K562 (cell line): Measurements from ENCODE around the gene HVCN1. TPM values are rescaled to one million over a fixed set of nuclear protein-coding genes. Genes with fewer than 3 reads are reported as not detected.
A peak's percentile ranks its signal among the peaks of the same experiment; 100 is the strongest.

Experiments
- ATAC-seq: fragments of 200-7000 bp; cut with Tn5 transposase; 3 replicates; pipeline ENCODE4 v1.9.1; 2020; ENCODE audit warnings: moderate library complexity
- BruUV-seq: library from RNA; stranded (reverse); fragments of 400-500 nt; replicated peaks from 2 replicates; lab custom pipeline; 2021; lab: Mats Ljungman, UMichigan
- CTCF ChIA-PET: fragments of 300-600 bp; formaldehyde crosslinking; extraction: SDS; loops from one replicate; lab custom pipeline; 2021; ENCODE audit warnings: low intra/inter-chr PET ratio; lab: Yijun Ruan, JAX
- POLR2A ChIA-PET: fragments of 300-600, 350-650 bp; sonication (Branson Sonifier 250); formaldehyde crosslinking; extraction: SDS; loops from one replicate; lab custom pipeline; 2021; ENCODE audit warnings: antibody characterized with exemption, inconsistent platforms; lab: Yijun Ruan, JAX
- DNase-seq, 4 experiments: peaks; one replicate each; pipeline versions ENCODE4 v3.0.0 to v3.0.0-alpha.2; 2011 to 2018; ENCODE audit warnings: low spot score in 3 of 4, mixed read lengths in 3 of 4; ENCODE audit errors: extremely low read depth in 1 of 4
- FAIRE-seq: peaks from 2 replicates; lab custom pipeline; 2011; peaks lifted over from hg19 to GRCh38; lab: Jason Lieb, UNC
- H2AFZ ChIP-seq: 2 replicates; pipeline ENCODE4 v1.6.0; 2011; ENCODE audit warnings: low read depth, low read length, control low read depth, inconsistent platforms
- H3K27ac ChIP-seq: fragments of 200-600 bp; 3 replicates; pipeline ENCODE4 v1.8.0; 2011; ENCODE audit warnings: low read depth, mild to moderate bottlenecking, control low read depth, inconsistent platforms, low read length, moderate library complexity, mixed read lengths; ENCODE audit errors: extremely low read depth
- H3K27me3 ChIP-seq, 2 experiments: fragments of 300-600 bp in 1 of 2; 2 replicates in 1 of 2; 3 replicates in 1 of 2; pipeline versions ENCODE4 v1.6.0 to v1.8.0; 2011; ENCODE audit warnings: inconsistent platforms in 2 of 2, low read length in 2 of 2, mild to moderate bottlenecking in 1 of 2, mixed read lengths in 1 of 2, moderate library complexity in 1 of 2; ENCODE audit not compliant: control insufficient read depth in 2 of 2, insufficient read depth in 2 of 2
- H3K36me3 ChIP-seq: fragments of 300-600 bp; 3 replicates; pipeline ENCODE4 v1.8.0; 2011; ENCODE audit warnings: mild to moderate bottlenecking, low read length, inconsistent platforms; ENCODE audit not compliant: control insufficient read depth, insufficient read depth
- H3K4me1 ChIP-seq, 2 experiments: fragments of 200-600 bp in 1 of 2; replicated peaks in 1 of 2; 2 replicates in 1 of 2; 3 replicates in 1 of 2; pipeline versions ENCODE4 v1.5.1 to v1.8.0; 2011; ENCODE audit warnings: inconsistent platforms in 2 of 2, low read length in 2 of 2, mild to moderate bottlenecking in 1 of 2, mixed read lengths in 1 of 2, moderate library complexity in 1 of 2; ENCODE audit not compliant: control insufficient read depth in 2 of 2, insufficient read depth in 2 of 2
- H3K4me2 ChIP-seq: 2 replicates; pipeline ENCODE4 v1.6.1; 2011; ENCODE audit warnings: low read length, control low read depth, inconsistent platforms, mixed read lengths; ENCODE audit not compliant: insufficient read depth
- H3K4me3 ChIP-seq: fragments of 200-600 bp; sonication (generic), shearing (Covaris generic); 2 replicates; pipeline ENCODE4 v1.5.1; 2016; ENCODE audit warnings: control low read depth, inconsistent platforms
- H3K79me2 ChIP-seq: fragments of 200-600 bp; 3 replicates; pipeline ENCODE4 v1.8.0; 2011; ENCODE audit warnings: low read length, inconsistent platforms; ENCODE audit not compliant: control insufficient read depth, insufficient read depth
- H3K9ac ChIP-seq, 2 experiments: 2 replicates each; pipeline versions ENCODE4 v1.6.0 to v1.6.1; 2011; ENCODE audit warnings: low read depth in 2 of 2, low read length in 2 of 2, control low read depth in 1 of 2, inconsistent platforms in 1 of 2, mild to moderate bottlenecking in 1 of 2, mixed read lengths in 1 of 2; ENCODE audit not compliant: insufficient read depth in 1 of 2
- H3K9me1 ChIP-seq: one replicate; pipeline ENCODE4 v1.6.0; 2011; ENCODE audit warnings: inconsistent platforms, mild to moderate bottlenecking, low read length, moderate library complexity; ENCODE audit not compliant: control insufficient read depth, insufficient read depth
- H3K9me3 ChIP-seq: replicated peaks from 2 replicates; pipeline ENCODE4 v1.5.1; 2011; ENCODE audit warnings: low read depth, low read length, inconsistent platforms; ENCODE audit not compliant: control insufficient read depth, insufficient read depth
- H4K20me1 ChIP-seq: replicated peaks from 2 replicates; pipeline ENCODE4 v1.6.1; 2011; ENCODE audit warnings: low read length, inconsistent platforms, mixed read lengths; ENCODE audit not compliant: control insufficient read depth, insufficient read depth
- MAX ChIP-seq: sonication (generic); formaldehyde crosslinking; IDR thresholded peaks from 2 replicates; pipeline ENCODE4 v1.9.0; 2022; ENCODE audit warnings: mild to moderate bottlenecking, missing genetic modification reagents
- RAD21 ChIP-seq, 2 experiments: fragments of 250-450 bp in 1 of 2; fragments of 450-650 bp in 1 of 2; sonication (Bioruptor Pico) in 1 of 2; formaldehyde crosslinking in 1 of 2; IDR thresholded peaks in 1 of 2; conservative IDR thresholded peaks in 1 of 2; 2 replicates each; pipeline versions ENCODE4 v1.4.0 to v1.8.0; 2020 to 2022; ENCODE audit warnings: mild to moderate bottlenecking in 2 of 2, moderate library complexity in 1 of 2
- WGBS: fragments of 100-300 bp; shearing (Covaris generic); methylation state at CpG from one replicate; pipeline ENCODE4 v1.1.6; 2016; ENCODE audit warnings: low coverage, mixed read lengths; ENCODE audit not compliant: insufficient coverage; ENCODE audit errors: missing lambda C conversion rate; 5-methylcytosine and 5-hydroxymethylcytosine counted together
- in situ Hi-C: fragments of 300-500 bp; cut with MboI; formaldehyde crosslinking; loops from 4 replicates; pipeline ENCODE4 v1.15.0; 2018; ENCODE audit warnings: inconsistent platforms, mixed read lengths
- intact Hi-C: fragments of 100-400 bp; cut with micrococcal nuclease; formaldehyde crosslinking; loops from 2 replicates; pipeline ENCODE4 v1.14.2; 2022
- polyA plus RNA-seq, 8 experiments: library from polyadenylated mRNA; depleted of rRNA in 4 of 8; stranded (reverse) in 5 of 8; unstranded in 3 of 8; fragments of >200 nt; fragmentation: Nextera tagmentation in 2 of 8; fragmentation: Illumina TruSeq in 1 of 8; extraction: Ambion mirVana in 2 of 8; extraction: Trizol in 1 of 8; gene quantifications; 2 replicates each; pipeline versions ENCODE4 v1.2.1 to v1.2.3, GENCODE V29; 2011 to 2014; ENCODE audit warnings: inconsistent platforms in 1 of 8, missing spikeins in 1 of 8
- total RNA-seq, 7 experiments: library from RNA; depleted of rRNA in 6 of 7; stranded (reverse); fragments of >200 nt in 6 of 7; fragmentation: Illumina TruSeq in 2 of 7; extraction: Trizol in 2 of 7; gene quantifications; 2 replicates each; pipeline versions ENCODE4 v1.2.1 to v1.2.3, GENCODE V29; 2011 to 2021; ENCODE audit warnings: low replicate concordance in 1 of 7
- TF ChIP-seq, protein P1 (sequence below), 3 experiments: IDR thresholded peaks in 2 of 3; conservative IDR thresholded peaks in 1 of 3; 2 replicates each; pipeline ENCODE4 v1.5.1; 2011 to 2012; ENCODE audit warnings: low read length in 3 of 3, mild to moderate bottlenecking in 3 of 3, control low read depth in 2 of 3, improper control_type of control experiment in 1 of 3, inconsistent platforms in 1 of 3, low read depth in 1 of 3, mixed read lengths in 1 of 3, moderate library complexity in 1 of 3; ENCODE audit not compliant: insufficient read depth in 2 of 3
- TF ChIP-seq, protein P2 (sequence below), 2 experiments: fragments of 450-650 bp; formaldehyde crosslinking in 1 of 2; IDR thresholded peaks; 2 replicates each; pipeline versions ENCODE4 v1.4.0 to v1.6.1; 2014 to 2020; ENCODE audit warnings: mild to moderate bottlenecking in 2 of 2, borderline replicate concordance in 1 of 2, low read depth in 1 of 2

Gene HVCN1
- total and polyA plus RNA-seq, 9 of the 15 experiments (the other 6 are each of a cell fraction or from before 2014, with no cell fraction given), result 0.21 to 1.4 (median 0.74) TPM

DNA sequence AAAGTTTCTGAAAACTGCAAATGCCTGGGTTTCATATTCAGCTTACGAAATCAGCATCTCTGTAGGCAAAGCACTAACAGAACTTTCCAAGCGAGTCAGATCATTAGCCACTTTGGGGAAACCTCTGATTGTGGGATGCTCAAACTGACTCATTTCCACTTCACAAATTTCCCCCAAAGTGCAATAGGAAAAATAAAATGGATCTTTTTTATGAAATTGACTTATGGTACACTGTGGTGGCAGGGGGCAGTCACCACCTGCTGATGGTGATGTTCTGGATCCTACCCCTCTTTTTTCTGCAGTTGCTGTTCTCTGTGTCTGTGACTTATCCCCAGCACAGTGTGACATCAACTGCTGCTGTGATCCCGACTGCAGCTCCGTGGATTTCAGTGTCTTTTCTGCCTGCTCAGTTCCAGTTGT is 69.4 kb downstream of the HVCN1 start:
- no peaks in the 10 kb centered on the region for H3K9me1 ChIP-seq
- in situ Hi-C loops (loop anchor here (10.0 kb wide), 1 partner anchor 205 kb away; no protein-coding TSS in a partner anchor), intact Hi-C loops (loop anchor here (5.0 kb wide), 2 partner anchors 78 to 208 kb away; no protein-coding TSS in a partner anchor)
- H3K36me3 ChIP-seq, result no peaks in the 10 kb centered on the region; the same call in 2 of the 3 replicates
- no peak overlapping the region for H3K4me3 ChIP-seq
- no TSS peak for BruUV-seq
- no peaks in the 10 kb centered on the region for H3K9me3 ChIP-seq
- H4K20me1 ChIP-seq, result no peaks in the 10 kb centered on the region
- FAIRE-seq (peak; percentile 6), DNase-seq (no peak), ATAC-seq (peak; percentile 58; the same call in 1 of the 3 replicates)
- no peak overlapping the region for H3K4me2 ChIP-seq
- no peaks in the 10 kb centered on the region for H3K79me2 ChIP-seq
- no peak overlapping the region for H3K9ac ChIP-seq
- ChIA-PET CTCF (interaction anchor here (0.6 kb wide), 1 partner anchor 159 kb away, joined by 3 read pairs; no protein-coding TSS in a partner anchor), POLR2A (interaction anchor here (0.6 kb wide), 1 partner anchor 170 kb away, joined by 3 read pairs; no protein-coding TSS in a partner anchor)
- 31% methylated on average over 4 of the region's 4 CpGs for WGBS
- H2AFZ ChIP-seq, result no peak overlapping the region
- no peaks in the 10 kb centered on the region for H3K27me3 ChIP-seq
- peaks cover 0 to 3% of the 10 kb centered on the region in 2 experiments; a peak in 2 of 5 replicates for H3K4me1 ChIP-seq
- H3K27ac ChIP-seq, result no peak overlapping the region
- TF ChIP-seq RAD21 (CRISPR knock-in tag; conservative IDR thresholded peaks at IDR 0.05 in 1 of 2, IDR thresholded peaks at IDR 0.05 in 1 of 2) (peak in 1 of 2 experiments; percentile 37; a peak in 2 of 4 replicates), MAX (no peak)
- TF ChIP-seq, protein P1, sequence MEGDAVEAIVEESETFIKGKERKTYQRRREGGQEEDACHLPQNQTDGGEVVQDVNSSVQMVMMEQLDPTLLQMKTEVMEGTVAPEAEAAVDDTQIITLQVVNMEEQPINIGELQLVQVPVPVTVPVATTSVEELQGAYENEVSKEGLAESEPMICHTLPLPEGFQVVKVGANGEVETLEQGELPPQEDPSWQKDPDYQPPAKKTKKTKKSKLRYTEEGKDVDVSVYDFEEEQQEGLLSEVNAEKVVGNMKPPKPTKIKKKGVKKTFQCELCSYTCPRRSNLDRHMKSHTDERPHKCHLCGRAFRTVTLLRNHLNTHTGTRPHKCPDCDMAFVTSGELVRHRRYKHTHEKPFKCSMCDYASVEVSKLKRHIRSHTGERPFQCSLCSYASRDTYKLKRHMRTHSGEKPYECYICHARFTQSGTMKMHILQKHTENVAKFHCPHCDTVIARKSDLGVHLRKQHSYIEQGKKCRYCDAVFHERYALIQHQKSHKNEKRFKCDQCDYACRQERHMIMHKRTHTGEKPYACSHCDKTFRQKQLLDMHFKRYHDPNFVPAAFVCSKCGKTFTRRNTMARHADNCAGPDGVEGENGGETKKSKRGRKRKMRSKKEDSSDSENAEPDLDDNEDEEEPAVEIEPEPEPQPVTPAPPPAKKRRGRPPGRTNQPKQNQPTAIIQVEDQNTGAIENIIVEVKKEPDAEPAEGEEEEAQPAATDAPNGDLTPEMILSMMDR (IDR thresholded peaks at IDR 0.05 in 2 of 3, conservative IDR thresholded peaks at IDR 0.05 in 1 of 3; ENCODE audit: insufficient read depth in 2 of 3, low read depth in 1 of 3, low read length in 3 of 3), result peak in 2 of 3 experiments; percentile 18 to 43; a peak in 3 of 6 replicates
- TF ChIP-seq, protein P2, sequence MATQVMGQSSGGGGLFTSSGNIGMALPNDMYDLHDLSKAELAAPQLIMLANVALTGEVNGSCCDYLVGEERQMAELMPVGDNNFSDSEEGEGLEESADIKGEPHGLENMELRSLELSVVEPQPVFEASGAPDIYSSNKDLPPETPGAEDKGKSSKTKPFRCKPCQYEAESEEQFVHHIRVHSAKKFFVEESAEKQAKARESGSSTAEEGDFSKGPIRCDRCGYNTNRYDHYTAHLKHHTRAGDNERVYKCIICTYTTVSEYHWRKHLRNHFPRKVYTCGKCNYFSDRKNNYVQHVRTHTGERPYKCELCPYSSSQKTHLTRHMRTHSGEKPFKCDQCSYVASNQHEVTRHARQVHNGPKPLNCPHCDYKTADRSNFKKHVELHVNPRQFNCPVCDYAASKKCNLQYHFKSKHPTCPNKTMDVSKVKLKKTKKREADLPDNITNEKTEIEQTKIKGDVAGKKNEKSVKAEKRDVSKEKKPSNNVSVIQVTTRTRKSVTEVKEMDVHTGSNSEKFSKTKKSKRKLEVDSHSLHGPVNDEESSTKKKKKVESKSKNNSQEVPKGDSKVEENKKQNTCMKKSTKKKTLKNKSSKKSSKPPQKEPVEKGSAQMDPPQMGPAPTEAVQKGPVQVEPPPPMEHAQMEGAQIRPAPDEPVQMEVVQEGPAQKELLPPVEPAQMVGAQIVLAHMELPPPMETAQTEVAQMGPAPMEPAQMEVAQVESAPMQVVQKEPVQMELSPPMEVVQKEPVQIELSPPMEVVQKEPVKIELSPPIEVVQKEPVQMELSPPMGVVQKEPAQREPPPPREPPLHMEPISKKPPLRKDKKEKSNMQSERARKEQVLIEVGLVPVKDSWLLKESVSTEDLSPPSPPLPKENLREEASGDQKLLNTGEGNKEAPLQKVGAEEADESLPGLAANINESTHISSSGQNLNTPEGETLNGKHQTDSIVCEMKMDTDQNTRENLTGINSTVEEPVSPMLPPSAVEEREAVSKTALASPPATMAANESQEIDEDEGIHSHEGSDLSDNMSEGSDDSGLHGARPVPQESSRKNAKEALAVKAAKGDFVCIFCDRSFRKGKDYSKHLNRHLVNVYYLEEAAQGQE (IDR thresholded peaks at IDR 0.05; ENCODE audit: borderline replicate concordance), result peak; percentile 32; the same call in 1 of the 2 replicates
- TF ChIP-seq, protein P2 (CRISPR knock-in tag; IDR thresholded peaks at IDR 0.05; ENCODE audit: low read depth), result no peak
- TF ChIP-seq, all 486 proteins: peak for 3
